H1 (cell line): ENCODE results near the gene SYT17. TPM values are rescaled to one million over a fixed set of nuclear protein-coding genes. Genes with fewer than 3 reads are reported as not detected.

Source experiments
- CTCF ChIA-PET: fragments of 300-600 bp; sonication (Branson Sonifier 250); formaldehyde crosslinking; loops from one replicate; lab custom pipeline; 2021; ENCODE audit not compliant: partially characterized antibody; lab: Charles Lee
- POLR2A ChIA-PET: fragments of 300-600 bp; sonication (Branson Sonifier 250); formaldehyde crosslinking; loops from one replicate; lab custom pipeline; 2021; ENCODE audit warnings: inconsistent platforms; ENCODE audit not compliant: partially characterized antibody; lab: Charles Lee
- DNase-seq, 2 experiments: peaks; one replicate each; pipeline versions ENCODE4 v3.0.0 to v3.0.0-alpha.2; 2010 to 2022; ENCODE audit warnings: low spot score in 2 of 2, low read depth in 1 of 2, mixed read lengths in 1 of 2
- FAIRE-seq: peaks from 2 replicates; lab custom pipeline; 2011; peaks lifted over from hg19 to GRCh38; lab: Jason Lieb, UNC
- H2AFZ ChIP-seq: 2 replicates; pipeline ENCODE4 v1.8.1; 2012; ENCODE audit warnings: low read length, inconsistent platforms
- H2AK5ac ChIP-seq: 2 replicates; pipeline ENCODE4 v1.6.1; 2013; ENCODE audit warnings: low read depth, low read length
- H2BK120ac ChIP-seq: replicated peaks from 2 replicates; pipeline ENCODE3; 2013; ENCODE audit warnings: low read depth, low read length, inconsistent platforms
- H2BK12ac ChIP-seq: 2 replicates; pipeline ENCODE4 v1.6.1; 2013; ENCODE audit warnings: low read depth, low read length
- H2BK15ac ChIP-seq: 2 replicates; pipeline ENCODE4 v1.6.1; 2013; ENCODE audit warnings: low read length
- H2BK20ac ChIP-seq: 2 replicates; pipeline ENCODE4 v1.6.1; 2013; ENCODE audit warnings: low read length
- H2BK5ac ChIP-seq: 2 replicates; pipeline ENCODE4 v1.6.1; 2013; ENCODE audit warnings: low read depth, low read length
- H3K14ac ChIP-seq: 2 replicates; pipeline ENCODE4 v1.6.1; 2013; ENCODE audit warnings: inconsistent platforms; ENCODE audit not compliant: insufficient read length
- H3K18ac ChIP-seq: 2 replicates; pipeline ENCODE4 v1.6.1; 2013; ENCODE audit warnings: low read length; ENCODE audit errors: extremely low read depth
- H3K23ac ChIP-seq: 2 replicates; pipeline ENCODE4 v1.6.1; 2013; ENCODE audit warnings: inconsistent platforms; ENCODE audit not compliant: insufficient read length
- H3K23me2 ChIP-seq: 2 replicates; pipeline ENCODE4 v1.6.1; 2013; ENCODE audit warnings: low read depth, low read length
- H3K27ac ChIP-seq: 2 replicates; pipeline ENCODE4 v1.6.1; 2011; ENCODE audit warnings: low read depth, low read length, inconsistent platforms
- H3K27me3 ChIP-seq, 4 experiments: replicated peaks in 1 of 4; 1 replicate in 1 of 4; 2 replicates in 3 of 4; pipeline versions ENCODE4 v1.6.1 to v1.8.1; 2011 to 2013; ENCODE audit warnings: low read length in 3 of 4, mild to moderate bottlenecking in 3 of 4, inconsistent platforms in 2 of 4, mixed read lengths in 2 of 4, moderate library complexity in 1 of 4; ENCODE audit not compliant: control insufficient read depth in 3 of 4, insufficient read depth in 3 of 4; ENCODE audit errors: extremely low read depth in 1 of 4
- H3K36me3 ChIP-seq, 4 experiments: 2 replicates each; pipeline versions ENCODE4 v1.6.1 to v1.8.1; 2011 to 2013; ENCODE audit warnings: mild to moderate bottlenecking in 4 of 4, low read length in 3 of 4, moderate library complexity in 2 of 4, control low read depth in 1 of 4, inconsistent platforms in 1 of 4; ENCODE audit not compliant: insufficient read depth in 4 of 4, control insufficient read depth in 2 of 4
- H3K4ac ChIP-seq: replicated peaks from 2 replicates; pipeline ENCODE3; 2013; ENCODE audit warnings: low read length, low read depth, mixed read lengths, inconsistent platforms; ENCODE audit not compliant: insufficient read length
- H3K4me1 ChIP-seq, 4 experiments: replicated peaks in 1 of 4; 1 replicate in 1 of 4; 2 replicates in 3 of 4; pipeline versions ENCODE4 v1.6.1 to v1.8.1; 2011 to 2013; ENCODE audit warnings: low read length in 3 of 4, inconsistent platforms in 2 of 4, mixed read lengths in 1 of 4; ENCODE audit not compliant: insufficient read depth in 4 of 4, control insufficient read depth in 3 of 4
- H3K4me2 ChIP-seq, 2 experiments: 2 replicates each; pipeline versions ENCODE4 v1.6.1 to v1.8.1; 2011 to 2013; ENCODE audit warnings: low read depth in 2 of 2, low read length in 2 of 2, control low read depth in 1 of 2, inconsistent platforms in 1 of 2, mild to moderate bottlenecking in 1 of 2; ENCODE audit not compliant: insufficient read depth in 1 of 2
- H3K4me3 ChIP-seq, 4 experiments: fragments of 200-600, 300-600 bp in 1 of 4; sonication (generic), shearing (Covaris generic), sonication (Bioruptor Twin) in 1 of 4; 2 replicates each; pipeline versions ENCODE4 v1.5.1 to v1.8.1; 2011 to 2016; ENCODE audit warnings: low read length in 4 of 4, low read depth in 3 of 4, control low read depth in 2 of 4, inconsistent platforms in 2 of 4, mild to moderate bottlenecking in 2 of 4, mixed read lengths in 1 of 4, moderate library complexity in 1 of 4; ENCODE audit not compliant: insufficient read depth in 2 of 4; ENCODE audit errors: extremely low read depth in 1 of 4
- H3K56ac ChIP-seq: replicated peaks from 2 replicates; pipeline ENCODE3; 2013; ENCODE audit warnings: low read depth, mild to moderate bottlenecking, mixed read lengths, low read length, inconsistent platforms; ENCODE audit not compliant: insufficient read length
- H3K79me1 ChIP-seq: 2 replicates; pipeline ENCODE4 v1.6.1; 2013; ENCODE audit warnings: low read depth, low read length, control low read depth
- H3K79me2 ChIP-seq, 2 experiments: 2 replicates each; pipeline versions ENCODE4 v1.6.1 to v1.8.1; 2012 to 2013; ENCODE audit warnings: low read length in 2 of 2, mild to moderate bottlenecking in 2 of 2, inconsistent platforms in 1 of 2; ENCODE audit not compliant: insufficient read depth in 2 of 2, control insufficient read depth in 1 of 2
- H3K9ac ChIP-seq, 4 experiments: replicated peaks in 1 of 4; 1 replicate in 1 of 4; 2 replicates in 3 of 4; pipeline versions ENCODE4 v1.6.1 to v1.8.1; 2011 to 2013; ENCODE audit warnings: low read depth in 3 of 4, low read length in 3 of 4, control low read depth in 2 of 4, mild to moderate bottlenecking in 2 of 4, moderate library complexity in 2 of 4, inconsistent platforms in 1 of 4; ENCODE audit errors: extremely low read depth in 1 of 4
- H3K9me3 ChIP-seq, 2 experiments: 2 replicates each; pipeline versions ENCODE4 v1.6.1 to v1.8.1; 2012 to 2013; ENCODE audit warnings: mild to moderate bottlenecking in 2 of 2, moderate library complexity in 2 of 2, control low read depth in 1 of 2, inconsistent platforms in 1 of 2, low read depth in 1 of 2, low read length in 1 of 2, mixed read lengths in 1 of 2; ENCODE audit not compliant: insufficient read depth in 2 of 2
- H4K20me1 ChIP-seq, 2 experiments: replicated peaks in 1 of 2; 2 replicates each; pipeline versions ENCODE3 to v1.8.1; 2011 to 2013; ENCODE audit warnings: inconsistent platforms in 2 of 2, low read length in 2 of 2, mild to moderate bottlenecking in 1 of 2; ENCODE audit not compliant: insufficient read depth in 2 of 2, control insufficient read depth in 1 of 2
- H4K5ac ChIP-seq: 2 replicates; pipeline ENCODE4 v1.6.1; 2013; ENCODE audit warnings: low read length, low read depth, mixed read lengths, inconsistent platforms; ENCODE audit not compliant: insufficient read length
- H4K8ac ChIP-seq: 2 replicates; pipeline ENCODE4 v1.8.0; 2013; ENCODE audit warnings: mild to moderate bottlenecking, moderate library complexity, low read length, inconsistent platforms; ENCODE audit not compliant: insufficient read depth; ENCODE audit errors: extremely low read depth
- H4K91ac ChIP-seq: replicated peaks from 2 replicates; pipeline ENCODE3; 2013; ENCODE audit warnings: low read length, mixed read lengths, inconsistent platforms; ENCODE audit not compliant: insufficient read length
- KDM5A ChIP-seq: fragments of 200-600 bp; IDR thresholded peaks from 2 replicates; pipeline ENCODE4 v1.7.1; 2012; ENCODE audit warnings: mild to moderate bottlenecking, low read length, inconsistent platforms, mixed read lengths
- TEAD4 ChIP-seq: IDR thresholded peaks from 2 replicates; pipeline ENCODE4 v1.6.1; 2012; ENCODE audit warnings: low read depth, low read length, inconsistent platforms, mixed read lengths
- WGBS, 2 experiments: shearing (Covaris generic) in 1 of 2; methylation state at CpG; one replicate each; pipeline versions ENCODE4 v1.1.6 to v1.1.7; 2013 to 2015; ENCODE audit warnings: low lambda C conversion rate in 2 of 2, mixed read lengths in 2 of 2, inconsistent platforms in 1 of 2, low coverage in 1 of 2, missing lambda C conversion rate in 1 of 2; ENCODE audit not compliant: insufficient replicate concordance in 2 of 2, insufficient coverage in 1 of 2, insufficient read length in 1 of 2; ENCODE audit errors: extremely low coverage in 1 of 2, missing lambda C conversion rate in 1 of 2; 5-methylcytosine and 5-hydroxymethylcytosine counted together
- polyA plus RNA-seq, 7 experiments: library from polyadenylated mRNA; depleted of rRNA in 3 of 7; stranded (reverse) in 5 of 7; unstranded in 2 of 7; fragments of >200 nt in 5 of 7; fragments of 200-250 nt in 2 of 7; gene quantifications; 1 replicate in 5 of 7; 2 replicates in 1 of 7; 4 replicates in 1 of 7; pipeline versions ENCODE4 v1.2.1 to v1.2.3, GENCODE V29; 2011 to 2013; ENCODE audit warnings: missing spikeins in 2 of 7, mixed read lengths in 2 of 7
- total RNA-seq: library from RNA; stranded (reverse); fragmentation: NEBNext Ultra II Directional; extraction: Animal tissue kit (Norgen Biotek cat#: 25700); gene quantifications from 2 replicates; pipeline ENCODE4 v1.2.1, GENCODE V29; 2021

The SYT17 gene
- total and polyA plus RNA-seq, 2 of the 8 experiments (the other 6 are each of a cell fraction or from before 2014, with no cell fraction given) = 5.8 to 18.1 TPM

GRCh38 chr16:19285431-19285830, 117.4 kb downstream of the SYT17 start, which contains the start of gene CLEC19A:
TSS of gene CLEC19A (plus strand) at chr16:19285731. CDS start at chr16:19285852, 121 bp downstream.
- H3K56ac ChIP-seq = no peak within 1 kb of the TSS
- H2BK15ac ChIP-seq = 0 out of 2 replicates have a peak within 1 kb of the TSS, but pooled peaks have one; percentile 92
- H2BK5ac ChIP-seq = no peak within 1 kb of the TSS
- H3K9ac ChIP-seq = no peak within 1 kb of the TSS; a peak in 1 of 7 replicates
- no peaks in the 10 kb centered on the region for H3K36me3 ChIP-seq
- no peak within 1 kb of the TSS for H2AK5ac ChIP-seq
- CTCF ChIA-PET = interaction anchor here (1.2 to 2.8 kb wide), 4 partner anchors 14 to 108 kb away, joined by 3 to 14 read pairs (median 6); no protein-coding TSS in a partner anchor
- WGBS, 2 experiments = 84% methylated on average over 2 of the region's 2 CpGs; no CpG with 5 or more reads in 1 of the 2 experiments
- no peak within 1 kb of the TSS for H2AFZ ChIP-seq
- no peaks in the 10 kb centered on the region for H3K9me3 ChIP-seq
- H3K4me2 ChIP-seq = no peak within 1 kb of the TSS
- POLR2A ChIA-PET = interaction anchor here (1.2 to 2.2 kb wide), 3 partner anchors 18 to 28 kb away, joined by 3 to 6 read pairs (median 3); no protein-coding TSS in a partner anchor
- H4K5ac ChIP-seq = no peak within 1 kb of the TSS
- no peaks in the 10 kb centered on the region for H4K20me1 ChIP-seq
- H3K23me2 ChIP-seq = no peaks in the 10 kb centered on the region
- no peak within 1 kb of the TSS for H3K27ac ChIP-seq
- FAIRE-seq (no peak), DNase-seq (no peak)
- no peaks in the 10 kb centered on the region for H3K27me3 ChIP-seq
- H3K4me3 ChIP-seq = no peak within 1 kb of the TSS
- H2BK20ac ChIP-seq = peak within 1 kb of the TSS; percentile 74; the same call in 1 of the 2 replicates
- H3K14ac ChIP-seq = no peak within 1 kb of the TSS
- peak within 1 kb of the TSS; percentile 73; the same call in 1 of the 2 replicates for H2BK12ac ChIP-seq
- H3K23ac ChIP-seq = no peak within 1 kb of the TSS
- no peak within 1 kb of the TSS for H3K4ac ChIP-seq
- H4K91ac ChIP-seq = peak within 1 kb of the TSS; percentile 54
- H3K4me1 ChIP-seq = peaks cover 5 to 20% (median 16%) of the 10 kb centered on the region in 4 experiments
- H3K18ac ChIP-seq = no peak within 1 kb of the TSS
- H4K8ac ChIP-seq = no peak within 1 kb of the TSS
- no peaks in the 10 kb centered on the region for H3K79me1 ChIP-seq
- no peak within 1 kb of the TSS for H2BK120ac ChIP-seq
- TF ChIP-seq TEAD4 (no peak), KDM5A (no peak)
- no peaks in the 10 kb centered on the region for H3K79me2 ChIP-seq
